H1 (cell line): ENCODE measurements around the gene CACNA1C.

Experiments
- CTCF ChIP-seq, 3 experiments: IDR thresholded peaks; 1 replicate in 2 of 3; 2 replicates in 1 of 3; pipeline versions ENCODE4 v1.5.1 to v1.6.1; 2011; ENCODE audit warnings: low read length in 3 of 3, mild to moderate bottlenecking in 3 of 3, inconsistent platforms in 2 of 3, low read depth in 1 of 3, moderate library complexity in 1 of 3; ENCODE audit not compliant: insufficient read depth in 1 of 3; ENCODE audit errors: control extremely low read depth in 1 of 3
- RXRA ChIP-seq: IDR thresholded peaks from 2 replicates; pipeline ENCODE4 v1.6.1; 2011; ENCODE audit warnings: low read depth, mild to moderate bottlenecking, low read length, moderate library complexity; ENCODE audit not compliant: insufficient read depth
- TAF1 ChIP-seq: IDR thresholded peaks from 2 replicates; pipeline ENCODE4 v1.6.1; 2011; ENCODE audit warnings: mild to moderate bottlenecking, low read depth, low read length

DNA sequence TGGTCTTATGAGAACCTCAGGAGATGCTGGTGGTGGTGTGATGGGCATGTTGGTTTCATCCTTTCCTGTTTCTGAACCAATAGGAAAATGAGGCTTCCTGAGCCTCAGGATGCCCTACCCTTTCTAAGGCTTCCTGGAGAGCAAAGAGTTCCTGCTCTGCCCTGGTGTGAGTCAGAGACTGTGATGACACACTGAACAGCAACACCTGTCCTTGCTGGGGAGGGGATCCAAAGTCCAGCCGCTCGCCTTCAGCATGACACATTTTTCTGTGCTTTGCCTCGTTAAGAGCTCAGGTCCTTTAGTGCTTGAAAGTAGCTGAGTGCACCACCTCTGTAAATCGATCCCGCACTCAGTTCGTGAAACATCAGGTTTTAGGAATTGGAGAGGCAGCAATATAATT, 116.0 kb downstream of the CACNA1C start:
- TF ChIP-seq TAF1 (no peak), CTCF (IDR thresholded peaks at IDR 0.05; ENCODE audit: control extremely low read depth in 1 of 3, insufficient read depth in 1 of 3, low read depth in 1 of 3, low read length in 3 of 3) (no peak), RXRA (no peak)
